ENCODE data around the gene ENAH.

GRCh38 chr1:225527575-225527974 is 125.3 kb downstream of the ENAH start:
- TF ChIP-seq EZH2 (IDR thresholded peaks at IDR 0.05), result no peak
- no peak for TF ChIP-seq POLR2AphosphoS5 (IDR thresholded peaks at IDR 0.05; ENCODE audit: borderline replicate concordance, low read depth, low read length)
- TF ChIP-seq FOXP2 (optimal IDR thresholded peaks at IDR 0.05; ENCODE audit: control extremely low read depth, extremely low read length, insufficient read depth), result no peak

All from SK-N-MC (cell line).